Measurements from ENCODE around the gene UPF3A.
"Not testable (repeated sequence)": the region's sequence is repeated elsewhere in the genome, so short reads cannot be mapped to it uniquely, and the experiment has no call there.

Gene UPF3A

GRCh38 chr13:114339857-114340534, 58.6 kb downstream of the UPF3A start:
- DNase-seq: peak; percentile 36

- no peak for DNase-seq
Measured at GRCh38 chr13:114341003-114341777, 59.8 kb downstream of the UPF3A start.

- not testable (repeated sequence) for DNase-seq
Measured at GRCh38 chr13:114347256-114347655, 65.9 kb downstream of the UPF3A start.

- DNase-seq: not testable (repeated sequence)
Measured at GRCh38 chr13:114352763-114353162, 71.4 kb downstream of the UPF3A start.

- DNase-seq: not testable (repeated sequence)
Measured at GRCh38 chr13:114353382-114353781, 72.0 kb downstream of the UPF3A start.

All from fibroblast of skin of abdomen (primary cell).